PFSK-1 (cell line): Measurements from ENCODE around the gene HSPG2.

Experiments
- POLR2AphosphoS5 ChIP-seq: IDR thresholded peaks from 2 replicates; pipeline ENCODE4 v1.6.1; 2012; ENCODE audit warnings: low read depth, mild to moderate bottlenecking, control low read depth, low read length, moderate library complexity
- REST ChIP-seq, 2 experiments: IDR thresholded peaks; 2 replicates each; pipeline versions ENCODE4 v1.6.1 to v1.8.0; 2011 to 2012; ENCODE audit warnings: low read depth in 2 of 2, low read length in 2 of 2, control low read depth in 1 of 2, inconsistent platforms in 1 of 2, mild to moderate bottlenecking in 1 of 2, moderate library complexity in 1 of 2; ENCODE audit not compliant: insufficient read depth in 1 of 2
- SIN3A ChIP-seq: IDR thresholded peaks from 2 replicates; pipeline ENCODE4 v1.6.1; 2012; ENCODE audit warnings: mild to moderate bottlenecking, low read length, moderate library complexity, borderline replicate concordance; ENCODE audit not compliant: insufficient read depth
- TAF1 ChIP-seq: IDR thresholded peaks from 2 replicates; pipeline ENCODE4 v1.6.1; 2012; ENCODE audit warnings: low read length, control low read depth, borderline replicate concordance; ENCODE audit not compliant: insufficient read depth

- no peak for TF ChIP-seq TAF1
- no peak for TF ChIP-seq POLR2AphosphoS5
- TF ChIP-seq REST (IDR thresholded peaks at IDR 0.05; ENCODE audit: insufficient read depth in 1 of 2, low read depth in 2 of 2, low read length in 2 of 2), result no peak
- no peak for TF ChIP-seq SIN3A
Measured at GRCh38 chr1:21823980-21824702, 113.0 kb downstream of the HSPG2 start.
